Measurements from ENCODE around the gene CCDC88B. TPM values are rescaled to one million over a fixed set of nuclear protein-coding genes. Genes with fewer than 3 reads are reported as not detected.

CCDC88B gene
- total RNA-seq, 1 donor from 2014 or later, result 0.99 TPM

DNA sequence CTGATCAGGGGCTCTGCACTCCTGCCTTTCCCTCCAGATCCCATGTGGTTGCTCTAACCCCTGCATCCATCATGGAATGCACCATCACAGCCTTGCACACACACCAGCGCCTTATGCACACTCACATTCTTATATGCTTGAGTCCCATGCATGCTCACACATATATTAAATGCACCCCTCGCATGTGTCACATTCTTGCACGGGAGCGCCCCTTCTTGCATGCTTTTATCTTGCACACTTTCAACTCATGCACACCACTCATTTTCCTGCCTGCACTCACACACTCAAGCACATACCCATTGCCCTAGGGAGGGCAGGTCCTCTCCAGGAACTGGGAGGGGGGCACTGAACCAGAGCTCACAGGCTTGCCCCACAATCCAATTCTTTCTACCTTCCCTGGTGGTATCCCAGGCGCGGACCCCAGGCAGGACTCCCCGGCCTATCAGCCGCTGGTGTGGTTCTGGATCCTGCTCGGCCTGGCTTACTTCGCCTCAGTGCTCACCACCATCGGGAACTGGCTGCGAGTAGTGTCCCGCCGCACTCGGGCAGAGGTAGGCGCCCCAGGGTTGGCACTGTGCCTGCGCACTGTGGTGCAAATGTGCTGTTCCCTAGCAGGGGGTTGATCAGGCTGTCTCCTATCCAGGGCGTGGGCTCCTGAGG lies 42.2 kb upstream of the CCDC88B start:
- TF ChIP-seq, protein P1, sequence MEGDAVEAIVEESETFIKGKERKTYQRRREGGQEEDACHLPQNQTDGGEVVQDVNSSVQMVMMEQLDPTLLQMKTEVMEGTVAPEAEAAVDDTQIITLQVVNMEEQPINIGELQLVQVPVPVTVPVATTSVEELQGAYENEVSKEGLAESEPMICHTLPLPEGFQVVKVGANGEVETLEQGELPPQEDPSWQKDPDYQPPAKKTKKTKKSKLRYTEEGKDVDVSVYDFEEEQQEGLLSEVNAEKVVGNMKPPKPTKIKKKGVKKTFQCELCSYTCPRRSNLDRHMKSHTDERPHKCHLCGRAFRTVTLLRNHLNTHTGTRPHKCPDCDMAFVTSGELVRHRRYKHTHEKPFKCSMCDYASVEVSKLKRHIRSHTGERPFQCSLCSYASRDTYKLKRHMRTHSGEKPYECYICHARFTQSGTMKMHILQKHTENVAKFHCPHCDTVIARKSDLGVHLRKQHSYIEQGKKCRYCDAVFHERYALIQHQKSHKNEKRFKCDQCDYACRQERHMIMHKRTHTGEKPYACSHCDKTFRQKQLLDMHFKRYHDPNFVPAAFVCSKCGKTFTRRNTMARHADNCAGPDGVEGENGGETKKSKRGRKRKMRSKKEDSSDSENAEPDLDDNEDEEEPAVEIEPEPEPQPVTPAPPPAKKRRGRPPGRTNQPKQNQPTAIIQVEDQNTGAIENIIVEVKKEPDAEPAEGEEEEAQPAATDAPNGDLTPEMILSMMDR (IDR thresholded peaks at IDR 0.05), result no peak
- Mint-ChIP-seq H3K27me3 (ENCODE audit: low read depth) (peaks cover 27% of the 10 kb centered on the region), H3K4me3 (ENCODE audit: unreplicated experiment) (no peak overlapping the region), H3K27ac (ENCODE audit: unreplicated experiment) (no peak overlapping the region), H3K9me3 (ENCODE audit: low read depth) (no peaks in the 10 kb centered on the region), H3K36me3 (ENCODE audit: low read depth) (no peaks in the 10 kb centered on the region), H3K4me1 (ENCODE audit: low read depth) (peaks cover 22% of the 10 kb centered on the region)
- no peak for DNase-seq (ENCODE audit: low spot score)

DNA sequence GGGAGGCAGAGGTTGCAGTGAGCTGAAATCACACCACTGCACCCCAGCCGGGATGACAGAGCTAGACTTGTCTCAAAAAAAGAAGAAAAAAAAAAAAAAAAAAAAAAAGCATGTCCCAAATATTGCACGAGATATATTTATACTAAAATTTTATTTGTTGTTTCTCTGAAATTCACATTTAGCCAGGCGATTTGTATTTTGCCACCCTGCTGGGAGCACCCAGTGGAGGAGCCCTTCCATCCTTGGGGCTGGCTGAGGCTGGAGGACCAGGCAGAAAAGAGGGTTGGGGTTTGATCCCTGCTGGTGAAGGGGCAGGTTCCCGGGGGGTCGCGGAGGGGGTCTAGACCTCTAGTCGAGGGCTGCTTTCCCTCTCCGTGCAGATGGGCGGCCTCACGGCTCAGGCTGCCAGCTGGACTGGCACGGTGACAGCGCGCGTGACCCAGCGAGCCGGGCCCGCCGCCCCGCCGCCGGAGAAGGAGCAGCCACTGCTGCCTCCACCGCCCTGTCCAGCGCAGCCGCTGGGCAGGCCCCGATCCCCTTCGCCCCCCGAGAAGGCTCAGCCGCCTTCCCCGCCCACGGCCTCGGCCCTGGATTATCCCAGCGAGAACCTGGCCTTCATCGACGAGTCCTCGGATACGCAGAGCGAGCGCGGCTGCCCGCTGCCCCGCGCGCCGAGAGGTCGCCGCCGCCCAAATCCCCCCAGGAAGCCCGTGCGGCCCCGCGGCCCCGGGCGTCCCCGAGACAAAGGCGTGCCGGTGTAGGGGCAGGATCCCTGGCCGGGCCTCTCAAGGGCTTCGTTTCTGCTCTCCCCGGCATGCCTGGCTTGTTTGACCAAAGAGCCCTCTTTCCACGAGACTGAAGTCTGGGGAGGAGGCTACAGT lies 40.8 kb upstream of the CCDC88B start:
- no peak for DNase-seq (ENCODE audit: low spot score)
- H3K27me3 Mint-ChIP-seq (ENCODE audit: low read depth), result peaks cover 24% of the 10 kb centered on the region
- H3K36me3 Mint-ChIP-seq (ENCODE audit: low read depth), result no peaks in the 10 kb centered on the region
- H3K27ac Mint-ChIP-seq (ENCODE audit: unreplicated experiment), result no peak overlapping the region
- no peaks in the 10 kb centered on the region for H3K9me3 Mint-ChIP-seq (ENCODE audit: low read depth)
- peaks cover 24% of the 10 kb centered on the region for H3K4me1 Mint-ChIP-seq (ENCODE audit: low read depth)
- peak overlapping the region; percentile 66 for H3K4me3 Mint-ChIP-seq (ENCODE audit: unreplicated experiment)
- TF ChIP-seq, protein P1 (IDR thresholded peaks at IDR 0.05), result peak; percentile 7

DNA sequence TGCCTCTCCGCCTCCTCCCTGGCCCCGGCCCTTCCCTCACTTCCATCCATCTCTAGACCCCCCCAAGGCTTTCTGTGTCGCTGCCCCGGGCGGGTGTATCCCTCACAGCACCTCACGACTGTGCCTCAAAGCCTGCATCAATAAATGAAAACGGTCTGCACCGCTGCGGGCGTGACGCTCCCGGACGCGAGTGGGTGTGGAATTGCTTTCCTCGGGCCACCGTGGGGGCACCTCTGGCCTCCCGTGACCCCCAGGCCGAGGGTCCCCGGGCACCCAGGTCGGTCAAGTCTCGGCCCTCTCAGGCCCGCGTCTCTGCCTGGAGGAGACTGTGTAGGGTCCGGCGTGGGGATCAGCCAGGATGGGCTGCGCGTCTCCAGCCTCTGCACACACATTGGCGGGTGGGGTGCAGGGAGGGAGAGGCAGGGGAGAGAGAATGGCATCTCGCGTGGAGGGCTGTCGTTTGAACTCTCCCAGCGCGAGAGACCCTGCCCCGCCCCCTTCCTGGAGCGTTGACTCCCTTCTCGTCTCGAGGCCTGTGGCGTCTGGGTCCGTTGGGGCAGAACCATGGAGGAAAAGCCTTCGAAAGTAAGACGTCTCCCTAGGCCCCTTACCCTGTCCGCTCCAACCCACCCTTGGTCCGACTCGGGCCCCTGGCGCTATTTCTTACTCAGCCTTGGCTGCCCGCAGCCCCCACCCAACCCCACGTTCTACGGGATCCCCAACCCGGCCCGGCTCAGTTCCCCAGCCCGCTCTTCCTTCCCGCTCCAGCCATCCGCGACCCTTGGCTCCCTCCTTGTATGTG lies 40.0 kb upstream of the CCDC88B start, which contains the start of gene CATSPERZ:
CATSPERZ (plus strand) TSS at position 512 of the 802 bp plus-strand sequence; CDS start at position 565, 53 bp downstream.
- H3K27me3 Mint-ChIP-seq (ENCODE audit: low read depth), result peaks cover 24% of the 10 kb centered on the region
- no peaks in the 10 kb centered on the region for H3K9me3 Mint-ChIP-seq (ENCODE audit: low read depth)
- H3K36me3 Mint-ChIP-seq (ENCODE audit: low read depth), result no peaks in the 10 kb centered on the region
- H3K4me3 Mint-ChIP-seq (ENCODE audit: unreplicated experiment), result peak within 1 kb of the TSS; percentile 70
- TF ChIP-seq, protein P1 (IDR thresholded peaks at IDR 0.05), result no peak
- no peak for DNase-seq (ENCODE audit: low spot score)
- peaks cover 21% of the 10 kb centered on the region for H3K4me1 Mint-ChIP-seq (ENCODE audit: low read depth)
- H3K27ac Mint-ChIP-seq (ENCODE audit: unreplicated experiment), result peak within 1 kb of the TSS; percentile 63

DNA sequence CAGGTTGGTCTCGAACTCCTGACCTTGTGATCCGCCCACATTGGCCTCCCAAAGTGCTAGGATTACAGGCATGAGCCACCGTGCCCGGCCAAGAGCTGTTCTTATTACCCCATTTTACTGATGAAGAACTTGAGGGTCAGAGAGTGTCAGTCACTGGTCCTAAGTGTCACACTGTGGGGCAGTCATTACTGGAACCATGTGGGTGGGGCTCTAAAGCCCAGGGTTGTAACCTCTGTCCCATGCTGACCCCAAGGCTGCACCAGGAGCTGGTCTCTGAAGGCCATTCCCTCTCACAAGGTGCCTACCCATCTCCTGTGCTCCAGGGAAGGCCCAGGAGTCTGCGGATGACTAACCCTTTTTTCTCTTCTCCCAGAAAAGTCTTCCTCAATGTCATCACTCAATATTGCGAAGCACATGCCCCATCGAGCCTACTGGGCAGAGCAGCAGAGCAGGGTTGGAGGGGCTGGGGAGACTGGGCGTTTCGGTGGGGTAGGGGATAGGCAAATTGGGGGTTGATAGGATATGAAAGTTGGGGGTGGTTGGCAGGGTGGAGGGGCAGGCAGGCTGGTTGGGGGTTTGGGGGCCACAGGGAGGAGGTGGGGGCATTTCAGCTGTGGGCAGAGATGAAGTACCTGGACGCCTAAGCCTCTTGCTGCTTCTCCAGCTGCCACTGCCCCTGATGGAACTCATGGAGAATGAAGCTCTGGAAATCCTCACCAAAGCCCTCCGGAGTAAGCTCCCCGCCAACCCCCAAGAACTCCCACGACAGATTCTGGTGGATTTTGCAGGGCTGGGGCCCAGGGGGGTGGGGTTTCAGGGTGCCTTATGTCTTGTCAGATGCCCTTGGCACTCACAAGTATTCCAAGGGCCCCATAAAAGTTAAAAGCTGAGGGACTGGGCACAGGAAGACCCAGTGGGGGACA lies 36.6 kb upstream of the CCDC88B start:
- Mint-ChIP-seq H3K27ac (ENCODE audit: unreplicated experiment) (no peak overlapping the region), H3K4me3 (ENCODE audit: unreplicated experiment) (no peak overlapping the region), H3K36me3 (ENCODE audit: low read depth) (peaks cover 1% of the 10 kb centered on the region), H3K4me1 (ENCODE audit: low read depth) (peaks cover 31% of the 10 kb centered on the region), H3K27me3 (ENCODE audit: low read depth) (peaks cover 11% of the 10 kb centered on the region), H3K9me3 (ENCODE audit: low read depth) (no peaks in the 10 kb centered on the region)
- DNase-seq (ENCODE audit: low spot score), result no peak
- TF ChIP-seq, protein P1 (IDR thresholded peaks at IDR 0.05), result no peak
